Activated CD4-positive, alpha-beta T cell treated with anti-CD3 and anti-CD28 coated beads, Interleukin-2, amount 10 ng/mL, durations not matched to agents 24 days and 14 days (primary cell): Measurements from ENCODE around the gene GMDS. TPM values are rescaled to one million over a fixed set of nuclear protein-coding genes. Genes with fewer than 3 reads are reported as not detected.
A peak's percentile ranks its signal among the peaks of the same experiment; 100 is the strongest.

Experiments used
- DNase-seq: peaks from one replicate; pipeline ENCODE4 v3.0.0; 2022
- H3K27ac Mint-ChIP-seq: one replicate; pipeline ENCODE4 v1.8.0; 2022; ENCODE audit warnings: mild to moderate bottlenecking, mixed read lengths
- H3K27me3 Mint-ChIP-seq: one replicate; pipeline ENCODE4 v1.8.0; 2022; ENCODE audit warnings: mixed read lengths
- H3K36me3 Mint-ChIP-seq: one replicate; pipeline ENCODE4 v1.8.0; 2022; ENCODE audit warnings: low read depth, mild to moderate bottlenecking, mixed read lengths
- H3K4me1 Mint-ChIP-seq: one replicate; pipeline ENCODE4 v1.8.0; 2021; ENCODE audit warnings: mixed read lengths
- H3K4me3 Mint-ChIP-seq: one replicate; pipeline ENCODE4 v1.8.0; 2022; ENCODE audit warnings: mild to moderate bottlenecking, moderate library complexity, mixed read lengths
- H3K9me3 Mint-ChIP-seq: one replicate; pipeline ENCODE4 v1.8.0; 2021; ENCODE audit warnings: mixed read lengths
- intact Hi-C: fragments of 100-400 bp; cut with micrococcal nuclease; formaldehyde crosslinking; loops from one replicate; pipeline ENCODE4 v1.15.1; 2023
- total RNA-seq: library from RNA; stranded (reverse); gene quantifications from 2 replicates; pipeline ENCODE4 v1.2.3, GENCODE V29; 2022

The GMDS gene
- total RNA-seq, 1 donor from 2014 or later, result 47.4 TPM

DNA sequence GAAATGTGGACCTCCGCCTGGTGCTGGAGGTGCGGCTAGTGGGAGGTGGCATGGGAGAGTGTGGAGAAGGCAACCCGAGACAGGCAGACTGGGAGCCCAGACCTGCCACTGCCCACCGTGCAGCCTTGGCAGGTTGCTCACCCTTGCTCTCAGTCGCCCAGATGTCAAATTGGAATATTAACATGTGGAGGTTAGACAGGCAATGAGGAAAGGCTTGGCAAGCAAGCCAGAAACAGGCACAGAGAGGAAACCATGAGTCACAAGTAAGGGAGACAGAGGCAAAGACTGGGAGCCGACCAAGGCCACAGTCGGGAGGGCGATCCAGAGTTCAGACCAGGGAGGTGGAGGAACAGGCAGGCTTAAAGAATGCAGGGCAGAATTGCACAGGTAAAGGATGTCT is 457.5 kb downstream of the GMDS start:
- intact Hi-C loops, result no loop called here

DNA sequence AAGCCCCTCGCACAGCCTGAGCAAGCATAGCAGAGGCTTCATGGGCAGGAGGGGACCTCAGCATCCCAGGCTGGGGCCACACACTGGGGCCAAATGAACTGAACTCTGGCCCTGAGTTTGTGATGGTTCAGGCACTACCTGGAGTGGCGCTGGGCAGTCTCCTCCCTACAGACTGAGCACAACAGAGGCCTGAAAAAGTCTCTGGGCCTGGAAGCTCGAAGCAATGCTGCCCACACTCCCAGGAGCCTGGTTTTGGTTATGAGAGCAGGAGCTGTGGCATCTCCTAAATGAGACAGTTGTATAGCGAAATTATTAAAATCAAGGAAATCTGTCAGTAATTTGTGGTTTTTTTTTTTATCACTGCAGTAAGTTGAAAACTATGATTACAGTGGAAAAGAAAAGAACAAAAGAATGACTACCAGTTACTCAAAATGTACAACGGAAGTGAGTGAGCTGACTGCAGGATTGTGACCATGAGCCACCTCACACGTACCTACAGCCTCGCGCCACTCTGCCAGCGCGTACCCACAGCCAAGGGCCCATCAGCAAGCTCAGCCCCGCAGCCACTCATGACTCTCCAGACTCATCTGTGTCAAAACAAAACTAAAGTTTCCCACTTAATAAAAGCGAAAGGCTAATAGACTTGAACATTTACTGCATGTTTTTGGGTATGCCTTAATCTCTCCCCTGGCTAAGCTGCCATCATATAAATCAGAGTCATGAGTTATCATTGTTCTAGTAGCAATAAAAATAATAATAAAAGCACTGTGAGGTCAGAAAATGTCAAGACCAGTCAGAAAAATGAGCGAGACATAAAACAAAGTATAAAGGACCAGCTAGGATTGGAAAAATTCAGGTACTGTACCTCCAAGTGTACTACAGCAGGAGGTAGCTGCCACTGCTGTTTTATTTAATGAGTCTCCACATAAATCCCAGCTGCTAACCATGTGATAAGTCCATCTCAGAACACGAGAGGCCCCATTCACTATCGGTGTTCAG is 458.7 kb downstream of the GMDS start:
- intact Hi-C loops, result no loop called here
- DNase-seq, result no peak
- no peaks in the 10 kb centered on the region for H3K9me3 Mint-ChIP-seq
- H3K27me3 Mint-ChIP-seq, result no peaks in the 10 kb centered on the region
- no peak overlapping the region for H3K4me3 Mint-ChIP-seq
- no peaks in the 10 kb centered on the region for H3K4me1 Mint-ChIP-seq
- H3K36me3 Mint-ChIP-seq, result no peaks in the 10 kb centered on the region
- H3K27ac Mint-ChIP-seq, result no peak overlapping the region

More for the DNA sequence above, 457.5 kb downstream of the GMDS start:
- Mint-ChIP-seq H3K36me3 (no peaks in the 10 kb centered on the region), H3K4me3 (no peak overlapping the region), H3K27ac (no peak overlapping the region), H3K9me3 (no peaks in the 10 kb centered on the region), H3K27me3 (no peaks in the 10 kb centered on the region), H3K4me1 (no peaks in the 10 kb centered on the region)
- DNase-seq, result no peak

DNA sequence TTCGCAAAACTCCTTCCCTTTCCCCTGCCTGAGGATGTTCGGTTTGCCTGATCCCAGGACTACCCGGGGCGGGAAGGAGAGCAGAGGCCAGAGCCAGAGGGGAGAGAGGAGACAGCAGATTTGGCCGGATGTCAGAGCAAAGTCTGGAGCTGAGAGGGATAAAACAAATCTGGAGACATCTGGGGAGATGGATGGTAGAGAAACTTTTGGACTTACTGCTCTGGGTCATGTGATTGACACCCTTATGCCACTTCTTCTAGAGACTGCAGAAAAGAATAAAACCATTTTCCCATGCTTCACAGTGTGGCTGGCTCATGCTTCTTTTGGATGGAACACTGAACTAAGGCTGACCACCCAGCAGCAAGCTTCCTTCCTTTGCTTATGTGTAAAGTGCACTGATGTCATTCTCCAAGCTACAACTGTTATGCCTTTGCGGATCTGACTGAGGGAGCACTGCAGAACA is 461.0 kb downstream of the GMDS start:
- Mint-ChIP-seq H3K4me1 (no peaks in the 10 kb centered on the region), H3K27me3 (no peaks in the 10 kb centered on the region), H3K9me3 (no peaks in the 10 kb centered on the region), H3K36me3 (no peaks in the 10 kb centered on the region), H3K4me3 (no peak overlapping the region), H3K27ac (no peak overlapping the region)
- intact Hi-C loops, result no loop called here
- DNase-seq, result no peak

DNA sequence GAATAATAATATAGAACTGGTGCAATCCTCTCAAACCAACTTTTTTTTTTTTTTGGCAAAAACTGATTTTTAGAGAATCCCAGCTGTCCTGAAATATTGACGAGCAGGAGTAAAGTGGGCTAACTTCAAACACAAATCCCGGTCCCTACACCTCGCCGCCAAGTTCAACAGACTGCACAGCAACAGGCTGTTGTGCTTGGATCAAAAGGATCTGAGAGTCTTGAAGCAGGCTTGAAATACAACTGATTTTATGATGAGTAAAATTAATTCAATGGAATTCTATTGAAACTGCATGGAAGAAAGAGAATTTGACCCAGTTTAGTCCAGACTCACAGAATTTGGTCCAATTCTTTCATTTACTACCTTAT is 463.6 kb downstream of the GMDS start:
- Mint-ChIP-seq H3K9me3 (no peaks in the 10 kb centered on the region), H3K4me3 (no peak overlapping the region), H3K27me3 (no peaks in the 10 kb centered on the region), H3K4me1 (no peaks in the 10 kb centered on the region), H3K27ac (no peak overlapping the region), H3K36me3 (no peaks in the 10 kb centered on the region)
- intact Hi-C loops, result no loop called here
- DNase-seq, result no peak

DNA sequence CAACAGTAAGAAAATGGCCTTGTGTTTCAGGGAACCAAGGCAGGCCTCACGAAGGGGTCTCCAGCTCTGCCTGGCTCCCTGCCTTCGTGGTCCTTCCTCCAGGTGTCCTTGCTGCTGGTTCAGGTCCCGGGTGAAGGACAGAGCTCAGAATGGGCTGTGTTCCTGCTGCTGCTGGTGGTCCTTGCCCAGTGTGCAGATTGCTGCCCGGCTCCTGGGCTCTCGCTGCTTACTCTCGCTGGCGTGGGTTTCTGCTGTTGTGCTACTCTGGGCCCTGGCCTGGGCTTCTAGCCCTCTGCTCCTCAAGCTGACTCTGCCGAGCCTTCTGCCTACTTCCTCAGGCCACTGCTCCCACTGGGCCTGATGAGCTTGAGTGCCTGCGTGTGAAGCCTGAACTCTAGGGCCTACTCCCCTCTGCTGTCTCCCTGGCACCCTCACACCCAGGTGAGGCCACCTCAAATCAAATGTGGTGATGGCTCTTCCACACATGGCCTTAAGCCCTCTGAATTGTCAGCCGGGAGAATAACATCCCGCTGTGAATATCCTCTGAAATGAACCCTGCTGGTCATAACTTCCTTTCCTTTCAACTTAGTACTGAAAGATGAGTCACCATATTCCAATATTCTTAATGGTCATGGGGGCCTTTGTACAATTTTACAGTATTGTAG is 464.1 kb downstream of the GMDS start:
- no peaks in the 10 kb centered on the region for H3K4me1 Mint-ChIP-seq
- DNase-seq, result no peak
- no peaks in the 10 kb centered on the region for H3K9me3 Mint-ChIP-seq
- H3K4me3 Mint-ChIP-seq, result no peak overlapping the region
- intact Hi-C loops, result no loop called here
- H3K36me3 Mint-ChIP-seq, result no peaks in the 10 kb centered on the region
- no peak overlapping the region for H3K27ac Mint-ChIP-seq
- no peaks in the 10 kb centered on the region for H3K27me3 Mint-ChIP-seq

DNA sequence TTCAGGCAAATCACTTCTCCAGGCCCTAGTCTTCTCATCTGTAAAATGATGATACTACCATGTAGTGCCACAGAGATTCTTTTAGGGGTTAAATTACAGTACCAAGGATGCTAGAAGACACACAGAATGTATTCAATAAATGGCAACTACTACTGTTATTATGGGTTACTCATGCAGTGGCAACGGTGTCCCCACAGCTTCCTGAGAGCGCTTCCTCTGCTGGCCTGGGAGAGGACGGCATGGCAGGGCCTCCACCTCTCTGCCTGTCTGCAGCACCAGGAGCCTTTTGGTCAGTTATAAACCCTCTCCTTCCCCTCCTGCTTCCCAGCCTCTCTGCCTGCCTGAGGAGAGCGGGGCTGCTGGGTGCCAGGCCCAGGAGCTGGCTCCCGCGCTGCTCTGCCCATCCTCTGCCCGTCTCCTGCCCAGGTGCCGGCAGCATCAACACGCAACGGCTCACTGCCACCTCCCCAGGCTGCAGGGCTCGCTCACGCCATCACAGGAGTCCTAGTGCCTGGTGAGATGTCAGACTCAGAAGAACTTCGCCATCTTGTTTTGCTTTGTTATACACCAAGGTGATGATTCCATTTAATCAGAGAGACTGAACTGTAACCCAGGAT is 465.0 kb downstream of the GMDS start:
- H3K4me3 Mint-ChIP-seq, result no peak overlapping the region
- H3K9me3 Mint-ChIP-seq, result no peaks in the 10 kb centered on the region
- H3K36me3 Mint-ChIP-seq, result no peaks in the 10 kb centered on the region
- no peak for DNase-seq
- no peaks in the 10 kb centered on the region for H3K4me1 Mint-ChIP-seq
- H3K27ac Mint-ChIP-seq, result no peak overlapping the region
- intact Hi-C loops, result no loop called here
- no peaks in the 10 kb centered on the region for H3K27me3 Mint-ChIP-seq

DNA sequence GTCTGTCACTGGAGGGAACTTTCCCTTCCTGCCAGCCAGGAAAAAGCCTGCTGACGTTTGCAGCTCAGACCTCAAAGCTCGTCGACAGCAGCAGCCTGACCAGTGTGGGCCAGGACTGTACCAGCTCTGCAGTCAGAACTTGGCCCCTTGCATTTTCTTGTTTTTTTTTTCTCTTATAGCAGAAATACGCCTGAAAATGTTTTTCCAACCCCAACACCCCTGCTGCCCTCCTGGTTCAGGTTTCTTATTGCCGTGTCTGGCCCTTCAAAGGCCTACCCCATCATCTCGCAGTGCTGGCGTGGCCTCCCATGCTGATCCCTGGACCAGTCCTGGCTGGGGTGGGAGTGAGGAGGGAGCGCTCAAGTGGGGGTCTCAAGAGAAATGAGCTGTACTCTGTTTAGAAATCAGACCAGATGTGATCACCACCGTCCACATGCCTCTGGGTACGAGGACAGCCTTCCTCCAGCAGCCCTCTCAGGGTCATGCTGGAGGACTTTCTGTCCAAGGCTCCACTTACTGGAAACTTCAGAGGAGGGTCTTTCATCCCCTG is 466.6 kb downstream of the GMDS start:
- no peaks in the 10 kb centered on the region for H3K27me3 Mint-ChIP-seq
- no peaks in the 10 kb centered on the region for H3K9me3 Mint-ChIP-seq
- intact Hi-C loops, result no loop called here

DNA sequence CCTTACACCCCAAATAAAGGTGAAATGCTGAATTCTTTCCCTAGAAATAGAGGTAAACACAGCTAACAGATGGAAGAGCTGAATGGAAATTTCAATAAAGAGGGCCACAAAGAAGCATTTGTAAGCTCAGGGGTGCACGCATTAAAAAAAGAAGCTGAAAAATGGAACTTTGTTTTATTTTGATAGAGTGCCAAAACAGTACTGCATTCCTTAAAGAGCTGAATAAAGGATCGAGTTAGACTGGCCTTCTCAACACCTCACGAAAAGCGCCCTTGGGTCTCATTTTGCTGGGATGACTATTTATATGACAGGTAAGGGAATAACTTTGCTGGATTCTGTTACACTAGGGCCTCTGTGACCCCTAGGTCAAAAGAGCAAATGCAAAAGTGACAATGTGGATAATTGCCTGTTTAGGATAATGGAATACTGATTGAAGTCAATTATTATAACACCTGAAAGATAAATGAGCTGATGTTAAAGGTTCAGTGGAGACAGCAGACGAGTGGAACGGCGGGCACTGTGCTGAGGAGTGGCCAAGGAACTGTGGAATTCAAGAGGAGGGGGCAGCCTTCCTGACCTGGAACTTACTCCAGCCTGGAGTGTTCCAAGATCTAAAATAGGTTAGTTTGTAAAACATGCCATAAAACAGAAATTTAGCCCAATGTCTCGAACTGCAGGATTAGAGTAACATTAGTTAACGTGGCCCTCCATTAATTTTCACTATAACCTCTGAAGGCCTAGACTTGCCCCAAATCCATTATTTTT is 467.3 kb downstream of the GMDS start:
- Mint-ChIP-seq H3K4me3 (no peak overlapping the region), H3K4me1 (peaks cover 4% of the 10 kb centered on the region), H3K9me3 (no peaks in the 10 kb centered on the region), H3K27ac (no peak overlapping the region), H3K27me3 (no peaks in the 10 kb centered on the region), H3K36me3 (no peaks in the 10 kb centered on the region)
- DNase-seq, result no peak
- intact Hi-C loops, result no loop called here

More for the DNA sequence above, 466.6 kb downstream of the GMDS start:
- H3K4me3 Mint-ChIP-seq, result no peak overlapping the region
- no peaks in the 10 kb centered on the region for H3K4me1 Mint-ChIP-seq
- H3K27ac Mint-ChIP-seq, result no peak overlapping the region
- no peaks in the 10 kb centered on the region for H3K36me3 Mint-ChIP-seq
- DNase-seq, result no peak

DNA sequence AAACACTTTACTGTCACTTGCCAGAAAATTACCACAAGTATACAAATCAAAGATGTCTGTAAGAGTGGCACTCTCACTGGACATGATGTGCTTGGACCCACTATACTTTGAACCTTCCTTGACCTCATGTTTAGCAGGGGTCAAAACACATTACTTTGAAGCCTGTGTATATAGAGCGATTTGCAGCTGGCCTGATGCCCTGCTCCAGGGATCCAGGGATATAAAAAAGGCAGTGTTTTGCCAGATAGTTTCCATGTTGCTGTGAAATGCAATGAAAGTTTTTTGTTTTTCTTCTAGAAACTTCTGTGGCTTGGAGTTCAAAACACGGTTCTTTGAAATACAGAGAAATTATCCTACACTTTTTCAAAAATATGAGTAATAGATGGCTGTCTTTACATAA is 470.0 kb downstream of the GMDS start:
- no peaks in the 10 kb centered on the region for H3K9me3 Mint-ChIP-seq
- intact Hi-C loops, result no loop called here
- H3K4me1 Mint-ChIP-seq, result peaks cover 16% of the 10 kb centered on the region
- no peaks in the 10 kb centered on the region for H3K36me3 Mint-ChIP-seq
- no peaks in the 10 kb centered on the region for H3K27me3 Mint-ChIP-seq
- H3K27ac Mint-ChIP-seq, result no peak overlapping the region
- no peak overlapping the region for H3K4me3 Mint-ChIP-seq
- DNase-seq, result no peak

DNA sequence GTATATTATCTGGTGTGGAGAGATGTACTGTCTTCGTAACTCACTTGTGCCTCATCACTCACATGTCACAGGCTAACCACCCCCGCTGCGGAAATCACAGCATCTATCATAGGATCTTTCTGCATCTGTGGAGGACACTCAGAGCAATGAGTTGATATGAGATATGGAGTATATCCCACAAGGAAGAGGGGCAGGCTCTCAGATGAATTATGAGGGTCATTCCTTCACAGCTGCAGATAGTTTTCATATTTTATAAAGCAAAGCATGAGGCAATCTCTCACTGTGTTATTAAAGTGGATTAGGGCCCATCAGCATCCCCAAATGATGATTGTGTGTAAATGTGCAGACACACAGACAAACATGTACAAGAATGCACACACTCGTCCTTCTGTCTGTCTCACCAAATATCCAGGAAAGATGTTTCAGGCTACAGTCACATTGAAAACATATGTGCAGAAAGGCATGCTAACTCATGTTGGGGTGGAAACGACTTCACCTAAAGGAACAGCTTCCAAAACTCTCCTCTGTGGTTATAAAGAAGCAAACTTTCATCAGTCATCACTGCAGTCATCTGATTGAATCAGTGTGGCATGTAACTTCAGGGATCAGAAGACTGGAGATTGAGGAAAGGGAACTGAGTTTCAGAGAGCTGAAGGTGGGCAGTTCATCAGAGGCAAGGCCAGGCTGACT is 471.0 kb downstream of the GMDS start:
- no peaks in the 10 kb centered on the region for H3K27me3 Mint-ChIP-seq
- intact Hi-C loops, result no loop called here
- no peak for DNase-seq

DNA sequence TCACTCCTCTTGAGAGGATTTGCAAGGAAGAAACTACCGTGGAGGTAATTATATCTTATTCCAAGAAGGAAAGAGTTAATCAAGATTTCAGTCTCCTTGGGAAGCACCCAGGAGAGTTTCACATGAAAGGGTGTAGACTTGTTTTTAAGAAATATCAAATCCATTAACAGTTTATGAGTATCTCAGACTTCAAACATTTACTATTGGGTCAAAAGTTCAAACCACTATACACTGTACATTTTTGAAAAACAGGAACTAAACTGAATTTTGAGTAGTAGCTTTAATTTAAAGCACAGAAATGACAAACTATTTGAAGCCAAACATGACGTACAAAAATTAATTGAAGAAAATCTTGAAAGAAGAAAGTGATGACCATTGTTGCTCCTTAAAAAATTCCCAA is 471.7 kb downstream of the GMDS start:
- Mint-ChIP-seq H3K4me1 (peaks cover 21% of the 10 kb centered on the region), H3K27ac (no peak overlapping the region), H3K9me3 (no peaks in the 10 kb centered on the region), H3K27me3 (no peaks in the 10 kb centered on the region), H3K36me3 (no peaks in the 10 kb centered on the region), H3K4me3 (no peak overlapping the region)
- no peak for DNase-seq
- intact Hi-C loops, result no loop called here

More for the DNA sequence above, 471.0 kb downstream of the GMDS start:
- Mint-ChIP-seq H3K4me1 (peaks cover 21% of the 10 kb centered on the region), H3K27ac (no peak overlapping the region), H3K9me3 (no peaks in the 10 kb centered on the region), H3K36me3 (no peaks in the 10 kb centered on the region), H3K4me3 (no peak overlapping the region)

DNA sequence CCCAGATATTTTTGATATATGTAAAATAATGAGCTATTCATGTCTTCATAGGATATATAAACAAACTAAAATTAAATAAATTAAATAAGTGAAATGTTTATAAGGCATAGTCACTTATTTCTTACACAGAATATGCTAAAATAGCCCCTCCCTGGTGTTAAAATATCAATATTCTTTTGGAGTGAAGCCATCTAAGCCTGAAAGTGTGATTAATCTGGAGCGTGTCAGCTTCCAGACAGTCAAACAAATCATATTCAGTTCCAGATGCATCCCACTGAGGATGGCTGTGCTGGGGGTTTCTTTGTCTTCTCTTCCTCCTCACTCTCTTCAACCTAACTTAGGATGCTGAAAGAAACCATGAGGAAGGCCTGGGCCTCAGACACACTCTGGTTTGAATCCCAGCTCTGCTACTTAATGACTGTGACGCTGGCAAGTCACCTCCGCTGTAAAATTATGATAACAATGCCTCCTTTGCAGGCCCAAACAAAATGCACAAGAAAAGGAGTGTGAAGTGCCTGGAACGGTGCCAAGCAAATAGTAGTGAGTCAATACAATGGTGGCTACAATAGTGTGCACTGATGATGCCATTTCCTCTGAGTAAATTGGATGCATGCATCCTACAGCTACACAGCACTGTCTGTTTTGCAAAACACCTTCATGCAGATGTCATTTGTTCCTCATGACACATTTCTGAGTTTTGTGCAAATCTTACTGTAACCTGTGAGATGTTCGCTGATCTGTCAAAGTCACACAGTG is 474.3 kb downstream of the GMDS start:
- intact Hi-C loops, result loop anchor here (2.0 kb wide), 1 partner anchor 340 kb away; no protein-coding TSS in a partner anchor
- DNase-seq, result peak; percentile 61
- Mint-ChIP-seq H3K27ac (peak overlapping the region; percentile 52), H3K36me3 (no peaks in the 10 kb centered on the region), H3K27me3 (no peaks in the 10 kb centered on the region), H3K9me3 (no peaks in the 10 kb centered on the region), H3K4me3 (no peak overlapping the region), H3K4me1 (peaks cover 29% of the 10 kb centered on the region)
